ENCODE results near the gene POLR2M.
A peak's percentile ranks its signal among the peaks of the same experiment; 100 is the strongest.

The POLR2M gene

GRCh38 chr15:57741089-57741488 lies 34.6 kb downstream of the POLR2M start:
- no peak for DNase-seq

GRCh38 chr15:57743424-57743823 lies 36.9 kb downstream of the POLR2M start:
- peak; percentile 43 for DNase-seq

- DNase-seq, result no peak
These were observed 40.3 kb downstream of the POLR2M start for GRCh38 chr15:57746786-57747185.

- DNase-seq, result no peak
These were observed 40.8 kb downstream of the POLR2M start for GRCh38 chr15:57747206-57747896.

- peak; percentile 45 for DNase-seq
These were observed 44.8 kb downstream of the POLR2M start for GRCh38 chr15:57751177-57751800.

GRCh38 chr15:57752436-57752835 lies 45.9 kb downstream of the POLR2M start:
- peak; percentile 10 for DNase-seq

GRCh38 chr15:57752840-57753239 lies 46.3 kb downstream of the POLR2M start:
- no peak for DNase-seq

- no peak for DNase-seq
These were observed 50.0 kb downstream of the POLR2M start for GRCh38 chr15:57756466-57756865.

GRCh38 chr15:57758560-57758959 lies 52.0 kb downstream of the POLR2M start:
- no peak for DNase-seq

- no peak for DNase-seq
These were observed 55.0 kb downstream of the POLR2M start for GRCh38 chr15:57761562-57761961.

- DNase-seq, result peak; percentile 5
These were observed 55.8 kb downstream of the POLR2M start for GRCh38 chr15:57762302-57762701.

GRCh38 chr15:57763176-57763964 lies 56.9 kb downstream of the POLR2M start:
- no peak for DNase-seq
